K562 (cell line): ENCODE measurements around the gene PTP4A2. TPM values are rescaled to one million over a fixed set of nuclear protein-coding genes. Genes with fewer than 3 reads are reported as not detected.
A peak's percentile ranks its signal among the peaks of the same experiment; 100 is the strongest.

Experiments used
- CBX3 ChIP-seq, 2 experiments: IDR thresholded peaks; 1 replicate in 1 of 2; 2 replicates in 1 of 2; pipeline ENCODE4 v1.6.1; 2012; ENCODE audit warnings: inconsistent platforms in 2 of 2, low read length in 2 of 2, borderline replicate concordance in 1 of 2, control low read depth in 1 of 2
- FOXP1 ChIP-seq: sonication (generic); formaldehyde crosslinking; IDR thresholded peaks from 2 replicates; pipeline ENCODE4 v1.8.0; 2022; ENCODE audit warnings: mild to moderate bottlenecking, missing genetic modification reagents
- HLTF ChIP-seq: fragments of 450-650 bp; IDR thresholded peaks from 2 replicates; pipeline ENCODE4 v1.6.1; 2016
- KDM4B ChIP-seq, 2 experiments: fragments of 450-650 bp in 1 of 2; sonication (generic) in 1 of 2; IDR thresholded peaks; 2 replicates each; pipeline ENCODE4 v1.6.1; 2016 to 2017; ENCODE audit warnings: borderline replicate concordance in 2 of 2, antibody characterized with exemption in 1 of 2, low read depth in 1 of 2, mild to moderate bottlenecking in 1 of 2
- MEIS2 ChIP-seq: fragments of 450-650 bp; IDR thresholded peaks from 2 replicates; pipeline ENCODE4 v1.6.1; 2014; ENCODE audit warnings: mild to moderate bottlenecking; ENCODE audit not compliant: partially characterized antibody
- MTA3 ChIP-seq: fragments of 450-650 bp; formaldehyde crosslinking; IDR thresholded peaks from 2 replicates; pipeline ENCODE4 v1.6.1; 2017; ENCODE audit warnings: mild to moderate bottlenecking, borderline replicate concordance
- NR1H2 ChIP-seq: sonication (generic); formaldehyde crosslinking; IDR thresholded peaks from 2 replicates; pipeline ENCODE4 v1.4.0; 2020; ENCODE audit warnings: mild to moderate bottlenecking, missing genetic modification reagents
- POU5F1 ChIP-seq: fragments of 150-350 bp; IDR thresholded peaks from 2 replicates; pipeline ENCODE4 v1.6.1; 2014; ENCODE audit warnings: borderline replicate concordance, low read length, low read depth, mild to moderate bottlenecking; ENCODE audit not compliant: partially characterized antibody
- SMARCA4 ChIP-seq: fragments of 450-650 bp; IDR thresholded peaks from 2 replicates; pipeline ENCODE4 v1.6.1; 2016
- TEAD1 ChIP-seq, 2 experiments: fragments of 450-650 bp in 1 of 2; sonication (generic) in 1 of 2; formaldehyde crosslinking; IDR thresholded peaks; 2 replicates each; pipeline versions ENCODE4 v1.4.0 to v1.8.0; 2020 to 2022; ENCODE audit warnings: mild to moderate bottlenecking in 2 of 2, missing genetic modification reagents in 1 of 2
- TEAD2 ChIP-seq: fragments of 450-650 bp; IDR thresholded peaks from 2 replicates; pipeline ENCODE4 v1.6.1; 2016; ENCODE audit warnings: missing genetic modification characterization, control low read depth, missing compliant biosample characterization
- ZNF384 ChIP-seq: IDR thresholded peaks from 2 replicates; pipeline ENCODE4 v1.6.1; 2012; ENCODE audit warnings: low read depth, low read length, improper control_type of control experiment
- ZNF507 ChIP-seq: conservative IDR thresholded peaks from 2 replicates; pipeline ENCODE4 v1.6.1; 2017; ENCODE audit warnings: missing genetic modification characterization, missing compliant biosample characterization
- ZNF76 ChIP-seq: fragments of 250-450 bp; sonication (Bioruptor Pico); IDR thresholded peaks from 2 replicates; pipeline ENCODE4 v1.4.0; 2020; ENCODE audit warnings: mild to moderate bottlenecking, moderate library complexity, borderline replicate concordance
- polyA plus RNA-seq, 8 experiments: library from polyadenylated mRNA; depleted of rRNA in 4 of 8; stranded (reverse) in 5 of 8; unstranded in 3 of 8; fragments of >200 nt; fragmentation: Nextera tagmentation in 2 of 8; fragmentation: Illumina TruSeq in 1 of 8; extraction: Ambion mirVana in 2 of 8; extraction: Trizol in 1 of 8; gene quantifications; 2 replicates each; pipeline versions ENCODE4 v1.2.1 to v1.2.3, GENCODE V29; 2011 to 2014; ENCODE audit warnings: inconsistent platforms in 1 of 8, missing spikeins in 1 of 8
- total RNA-seq, 7 experiments: library from RNA; depleted of rRNA in 6 of 7; stranded (reverse); fragments of >200 nt in 6 of 7; fragmentation: Illumina TruSeq in 2 of 7; extraction: Trizol in 2 of 7; gene quantifications; 2 replicates each; pipeline versions ENCODE4 v1.2.1 to v1.2.3, GENCODE V29; 2011 to 2021; ENCODE audit warnings: low replicate concordance in 1 of 7
- TF ChIP-seq, protein P1 (sequence below): sonication (generic); formaldehyde crosslinking; IDR thresholded peaks from 2 replicates; pipeline ENCODE4 v1.5.0; 2020; ENCODE audit warnings: missing genetic modification reagents
- TF ChIP-seq, protein P2 (sequence below): sonication (generic); formaldehyde crosslinking; IDR thresholded peaks from 2 replicates; pipeline ENCODE4 v1.8.0; 2022; ENCODE audit warnings: mild to moderate bottlenecking, missing genetic modification reagents
- TF ChIP-seq, protein P3 (sequence below): sonication (generic); formaldehyde crosslinking; IDR thresholded peaks from 2 replicates; pipeline ENCODE4 v1.9.0; 2022; ENCODE audit warnings: mild to moderate bottlenecking, missing genetic modification reagents
- TF ChIP-seq, protein P4 (sequence below): conservative IDR thresholded peaks from 2 replicates; pipeline ENCODE4 v1.6.1; 2011; ENCODE audit warnings: low read depth, mild to moderate bottlenecking, low read length; ENCODE audit not compliant: control insufficient read depth
- TF ChIP-seq, protein P5 (sequence below): fragments of 250-450 bp; sonication (Bioruptor Pico); IDR thresholded peaks from 2 replicates; pipeline ENCODE4 v1.5.0; 2021

PTP4A2 gene
- total and polyA plus RNA-seq, 9 of the 15 experiments (the other 6 are each of a cell fraction or from before 2014, with no cell fraction given), result 197 to 870 (median 480) TPM

DNA sequence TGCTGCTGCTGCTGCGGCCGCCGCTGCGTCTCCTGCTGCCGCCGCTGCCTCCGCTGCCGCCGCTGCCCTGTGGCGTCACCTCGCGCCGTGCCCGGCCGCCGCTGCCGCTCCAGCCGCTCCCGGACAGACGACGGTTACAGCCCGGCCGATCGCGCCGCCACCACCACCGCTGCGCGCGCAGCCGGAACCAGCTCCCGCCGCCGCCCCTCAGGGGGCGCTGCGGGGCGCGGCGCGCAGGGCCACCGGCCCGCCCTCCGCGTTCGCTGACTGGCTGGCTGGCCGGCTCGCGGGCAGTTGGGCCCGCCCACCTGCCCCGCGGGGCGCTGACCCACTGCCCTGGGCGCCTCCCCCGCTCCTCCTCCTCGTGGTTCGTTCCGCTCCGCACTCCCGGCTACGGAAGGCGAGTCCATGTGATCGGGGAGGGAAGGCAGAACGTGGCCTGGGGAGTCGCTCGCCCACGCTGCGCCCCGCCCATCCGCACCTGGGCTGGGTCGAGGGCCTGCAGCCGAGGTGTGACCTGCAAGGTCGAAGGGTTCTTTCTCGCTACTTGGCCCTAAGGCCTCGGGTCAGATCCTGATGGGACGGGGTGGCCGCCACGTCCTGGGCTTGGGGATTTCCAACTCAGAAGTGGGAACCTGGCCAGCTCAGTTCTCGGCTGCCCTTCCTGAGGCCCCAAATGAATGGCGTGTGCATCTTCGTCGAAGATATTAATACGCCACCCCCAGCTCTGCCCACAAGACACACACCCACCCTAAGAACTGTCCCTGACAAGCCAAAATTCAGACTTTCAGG is at the start of gene PTP4A2 (continued):
- TF ChIP-seq, protein P1, sequence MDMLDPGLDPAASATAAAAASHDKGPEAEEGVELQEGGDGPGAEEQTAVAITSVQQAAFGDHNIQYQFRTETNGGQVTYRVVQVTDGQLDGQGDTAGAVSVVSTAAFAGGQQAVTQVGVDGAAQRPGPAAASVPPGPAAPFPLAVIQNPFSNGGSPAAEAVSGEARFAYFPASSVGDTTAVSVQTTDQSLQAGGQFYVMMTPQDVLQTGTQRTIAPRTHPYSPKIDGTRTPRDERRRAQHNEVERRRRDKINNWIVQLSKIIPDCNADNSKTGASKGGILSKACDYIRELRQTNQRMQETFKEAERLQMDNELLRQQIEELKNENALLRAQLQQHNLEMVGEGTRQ (CRISPR knock-in tag), result no peak; the same call in 1 of the 2 replicates
- TF ChIP-seq ZNF76 (CRISPR knock-in tag) (0 out of 2 replicates have a peak, but pooled peaks have one; percentile 80), FOXP1 (CRISPR knock-in tag) (peak; percentile 83), KDM4B (IDR thresholded peaks at IDR 0.05; ENCODE audit: borderline replicate concordance in 2 of 2, low read depth in 1 of 2) (peak in 1 of 2 experiments; percentile 78; a peak in 1 of 4 replicates), NR1H2 (CRISPR knock-in tag) (peak; percentile 94; the same call in 1 of the 2 replicates), CBX3 (IDR thresholded peaks at IDR 0.05; ENCODE audit: borderline replicate concordance in 1 of 2, low read length in 2 of 2) (peak in 1 of 2 experiments; percentile 85; a peak in 2 of 3 replicates), MEIS2 (peak; percentile 32), TEAD2 (tag) (0 out of 2 replicates have a peak, but pooled peaks have one; percentile 38), SMARCA4 (peak; percentile 32; the same call in 1 of the 2 replicates), HLTF (peak; percentile 69; the same call in 1 of the 2 replicates), TEAD1 (CRISPR knock-in tag; IDR thresholded peaks at IDR 0.05) (peak in 1 of 2 experiments; percentile 86; a peak in 2 of 4 replicates), POU5F1 (peak; percentile 23), MTA3 (peak; percentile 94), ZNF384 (peak; percentile 54; the same call in 1 of the 2 replicates), ZNF507 (tag) (no peak)
- TF ChIP-seq, protein P2, sequence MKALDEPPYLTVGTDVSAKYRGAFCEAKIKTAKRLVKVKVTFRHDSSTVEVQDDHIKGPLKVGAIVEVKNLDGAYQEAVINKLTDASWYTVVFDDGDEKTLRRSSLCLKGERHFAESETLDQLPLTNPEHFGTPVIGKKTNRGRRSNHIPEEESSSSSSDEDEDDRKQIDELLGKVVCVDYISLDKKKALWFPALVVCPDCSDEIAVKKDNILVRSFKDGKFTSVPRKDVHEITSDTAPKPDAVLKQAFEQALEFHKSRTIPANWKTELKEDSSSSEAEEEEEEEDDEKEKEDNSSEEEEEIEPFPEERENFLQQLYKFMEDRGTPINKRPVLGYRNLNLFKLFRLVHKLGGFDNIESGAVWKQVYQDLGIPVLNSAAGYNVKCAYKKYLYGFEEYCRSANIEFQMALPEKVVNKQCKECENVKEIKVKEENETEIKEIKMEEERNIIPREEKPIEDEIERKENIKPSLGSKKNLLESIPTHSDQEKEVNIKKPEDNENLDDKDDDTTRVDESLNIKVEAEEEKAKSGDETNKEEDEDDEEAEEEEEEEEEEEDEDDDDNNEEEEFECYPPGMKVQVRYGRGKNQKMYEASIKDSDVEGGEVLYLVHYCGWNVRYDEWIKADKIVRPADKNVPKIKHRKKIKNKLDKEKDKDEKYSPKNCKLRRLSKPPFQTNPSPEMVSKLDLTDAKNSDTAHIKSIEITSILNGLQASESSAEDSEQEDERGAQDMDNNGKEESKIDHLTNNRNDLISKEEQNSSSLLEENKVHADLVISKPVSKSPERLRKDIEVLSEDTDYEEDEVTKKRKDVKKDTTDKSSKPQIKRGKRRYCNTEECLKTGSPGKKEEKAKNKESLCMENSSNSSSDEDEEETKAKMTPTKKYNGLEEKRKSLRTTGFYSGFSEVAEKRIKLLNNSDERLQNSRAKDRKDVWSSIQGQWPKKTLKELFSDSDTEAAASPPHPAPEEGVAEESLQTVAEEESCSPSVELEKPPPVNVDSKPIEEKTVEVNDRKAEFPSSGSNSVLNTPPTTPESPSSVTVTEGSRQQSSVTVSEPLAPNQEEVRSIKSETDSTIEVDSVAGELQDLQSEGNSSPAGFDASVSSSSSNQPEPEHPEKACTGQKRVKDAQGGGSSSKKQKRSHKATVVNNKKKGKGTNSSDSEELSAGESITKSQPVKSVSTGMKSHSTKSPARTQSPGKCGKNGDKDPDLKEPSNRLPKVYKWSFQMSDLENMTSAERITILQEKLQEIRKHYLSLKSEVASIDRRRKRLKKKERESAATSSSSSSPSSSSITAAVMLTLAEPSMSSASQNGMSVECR (CRISPR knock-in tag), result peak; percentile 80
- TF ChIP-seq, protein P3, sequence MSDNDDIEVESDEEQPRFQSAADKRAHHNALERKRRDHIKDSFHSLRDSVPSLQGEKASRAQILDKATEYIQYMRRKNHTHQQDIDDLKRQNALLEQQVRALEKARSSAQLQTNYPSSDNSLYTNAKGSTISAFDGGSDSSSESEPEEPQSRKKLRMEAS (CRISPR knock-in tag), result peak; percentile 100
- TF ChIP-seq, protein P4, sequence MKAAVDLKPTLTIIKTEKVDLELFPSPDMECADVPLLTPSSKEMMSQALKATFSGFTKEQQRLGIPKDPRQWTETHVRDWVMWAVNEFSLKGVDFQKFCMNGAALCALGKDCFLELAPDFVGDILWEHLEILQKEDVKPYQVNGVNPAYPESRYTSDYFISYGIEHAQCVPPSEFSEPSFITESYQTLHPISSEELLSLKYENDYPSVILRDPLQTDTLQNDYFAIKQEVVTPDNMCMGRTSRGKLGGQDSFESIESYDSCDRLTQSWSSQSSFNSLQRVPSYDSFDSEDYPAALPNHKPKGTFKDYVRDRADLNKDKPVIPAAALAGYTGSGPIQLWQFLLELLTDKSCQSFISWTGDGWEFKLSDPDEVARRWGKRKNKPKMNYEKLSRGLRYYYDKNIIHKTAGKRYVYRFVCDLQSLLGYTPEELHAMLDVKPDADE, result peak; percentile 57
- TF ChIP-seq, protein P5, sequence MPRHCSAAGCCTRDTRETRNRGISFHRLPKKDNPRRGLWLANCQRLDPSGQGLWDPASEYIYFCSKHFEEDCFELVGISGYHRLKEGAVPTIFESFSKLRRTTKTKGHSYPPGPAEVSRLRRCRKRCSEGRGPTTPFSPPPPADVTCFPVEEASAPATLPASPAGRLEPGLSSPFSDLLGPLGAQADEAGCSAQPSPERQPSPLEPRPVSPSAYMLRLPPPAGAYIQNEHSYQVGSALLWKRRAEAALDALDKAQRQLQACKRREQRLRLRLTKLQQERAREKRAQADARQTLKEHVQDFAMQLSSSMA (CRISPR knock-in tag), result peak; percentile 57; the same call in 1 of the 2 replicates
